Activated CD4-positive, alpha-beta T cell treated with anti-CD3 and anti-CD28 coated beads for 1 hour (primary cell): ENCODE measurements around the gene NAALADL2.
"Not testable (repeated sequence)": the region's sequence is repeated elsewhere in the genome, so short reads cannot be mapped to it uniquely, and the experiment has no call there.

ENCODE experiments used
- DNase-seq: peaks from one replicate; pipeline ENCODE4 v3.0.0-alpha.2; 2020

NAALADL2 gene

DNA sequence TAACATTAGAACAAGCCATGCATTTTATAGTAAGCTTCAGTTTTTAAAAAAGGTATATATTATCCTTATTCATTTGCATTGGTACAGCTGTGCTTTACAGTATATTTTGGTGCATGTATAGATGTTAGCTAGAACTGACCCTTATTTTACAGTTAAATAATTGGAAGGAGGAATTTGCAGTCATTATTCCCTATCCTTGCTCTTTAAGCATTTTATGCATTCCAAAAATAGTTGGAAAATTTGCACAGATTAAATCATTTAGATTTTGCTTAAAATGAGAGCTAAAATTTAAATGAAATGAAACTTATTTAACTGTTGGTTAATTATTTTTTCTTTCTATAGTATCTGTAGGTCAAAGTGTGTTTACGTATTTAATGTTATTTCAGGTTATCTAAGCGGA lies 667.1 kb downstream of the NAALADL2 start:
- no peak for DNase-seq

GRCh38 chr3:175526609-175527280 lies 667.6 kb downstream of the NAALADL2 start:
- DNase-seq: no peak

- DNase-seq: not testable (repeated sequence)
These were observed 669.6 kb downstream of the NAALADL2 start for GRCh38 chr3:175528693-175529092.

DNA sequence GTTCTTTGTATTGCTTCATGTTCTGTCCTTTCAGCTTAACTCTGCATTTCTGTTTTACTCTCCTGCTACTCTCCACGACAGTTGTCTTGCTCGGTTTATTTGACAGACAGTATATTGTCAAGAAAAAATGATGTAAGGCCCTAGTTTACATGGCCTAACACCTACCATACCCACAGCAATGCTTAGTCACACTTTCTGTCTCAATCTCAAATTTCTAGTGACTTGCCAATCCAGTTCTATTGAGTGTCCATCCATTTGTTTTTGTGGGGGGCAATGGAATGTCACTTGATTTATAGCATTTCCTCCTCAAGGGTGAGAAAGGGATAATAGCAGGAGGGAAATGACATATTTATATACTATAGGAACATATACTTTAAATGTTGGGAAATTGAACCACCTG lies 676.2 kb downstream of the NAALADL2 start:
- no peak for DNase-seq

- DNase-seq: no peak
These were observed 687.0 kb downstream of the NAALADL2 start for GRCh38 chr3:175546115-175546514.

GRCh38 chr3:175552929-175553328 lies 693.8 kb downstream of the NAALADL2 start:
- DNase-seq: no peak

GRCh38 chr3:175554801-175555200 lies 695.7 kb downstream of the NAALADL2 start:
- DNase-seq: no peak

DNA sequence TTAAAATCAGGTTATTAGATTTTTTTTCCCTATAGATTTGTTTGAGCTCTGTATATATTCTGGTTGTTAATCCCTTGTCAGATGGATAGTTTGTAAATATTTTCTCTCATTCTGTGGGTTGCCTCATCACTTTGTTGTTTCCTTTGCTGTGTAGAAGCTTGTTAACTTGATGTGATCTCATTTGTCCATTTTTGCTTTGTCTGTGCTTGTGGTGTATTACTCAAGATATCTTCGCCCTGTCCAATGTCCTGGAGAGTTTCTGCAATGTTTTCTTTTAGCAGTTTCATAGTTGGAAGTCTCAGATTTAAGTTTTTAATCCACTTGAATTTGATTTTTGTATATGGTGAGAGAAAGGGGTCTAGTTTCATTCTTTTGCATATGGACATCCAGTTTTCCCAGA lies 699.1 kb downstream of the NAALADL2 start:
- DNase-seq: no peak

DNA sequence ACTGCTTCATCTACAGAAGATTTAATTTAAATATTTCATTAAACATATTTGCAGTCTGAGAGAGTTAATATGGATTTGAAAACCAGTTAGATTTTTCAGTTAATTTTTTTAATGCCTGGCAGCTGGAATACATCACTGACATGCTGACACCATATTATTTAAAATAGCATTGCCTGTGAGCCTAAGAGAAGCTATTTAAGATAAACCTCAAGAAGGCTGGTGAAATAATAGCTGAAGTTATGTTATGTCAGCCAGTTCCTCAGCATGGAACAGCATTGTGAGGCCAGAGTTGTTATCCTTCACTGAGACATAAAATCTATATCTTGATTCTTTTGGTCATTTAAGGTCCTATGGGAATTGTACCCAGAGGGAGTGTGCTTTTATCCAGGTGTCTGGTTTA lies 705.2 kb downstream of the NAALADL2 start:
- DNase-seq: no peak

DNA sequence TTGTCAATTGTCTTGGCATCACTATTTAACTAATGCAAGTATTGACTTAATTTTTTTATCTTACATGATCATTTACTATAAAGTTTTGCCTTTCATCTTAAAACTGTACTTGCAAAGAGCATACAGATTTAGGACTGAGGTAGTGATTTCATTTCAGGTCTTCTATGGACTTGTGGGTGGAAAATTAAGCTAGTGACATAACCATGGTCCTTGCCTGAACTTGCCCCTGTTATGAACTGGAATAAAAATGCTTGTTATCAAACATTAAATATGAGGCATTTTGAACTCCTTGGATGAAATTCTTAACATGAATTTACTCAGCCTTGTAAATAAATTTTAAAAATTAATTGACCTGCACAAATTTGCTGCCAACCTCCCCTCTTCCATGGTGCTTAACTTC lies 712.0 kb downstream of the NAALADL2 start:
- DNase-seq: no peak

- no peak for DNase-seq
These were observed 714.1 kb downstream of the NAALADL2 start for GRCh38 chr3:175573226-175573625.

GRCh38 chr3:175580318-175580717 lies 721.2 kb downstream of the NAALADL2 start:
- no peak for DNase-seq

GRCh38 chr3:175585898-175586297 lies 726.8 kb downstream of the NAALADL2 start:
- no peak for DNase-seq

- DNase-seq: no peak
These were observed 731.6 kb downstream of the NAALADL2 start for GRCh38 chr3:175590745-175591144.

DNA sequence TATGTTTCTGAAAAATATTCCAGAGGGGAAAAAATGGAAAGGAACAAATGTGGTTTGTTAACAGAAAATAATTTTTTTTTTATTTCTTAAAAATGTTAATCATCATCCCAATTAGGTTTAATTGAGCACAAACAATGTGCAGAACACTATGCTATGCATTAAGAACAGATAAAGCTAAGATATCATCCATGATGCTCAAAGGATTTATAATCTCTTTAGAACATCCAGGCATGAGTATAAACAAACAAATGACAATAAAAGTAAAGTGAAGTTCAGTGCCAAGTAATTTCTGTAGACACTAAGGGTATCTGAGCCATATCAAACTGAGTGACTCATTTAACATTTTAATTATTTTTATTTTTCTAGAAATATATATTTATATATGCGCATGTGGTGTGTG lies 732.2 kb downstream of the NAALADL2 start:
- DNase-seq: no peak

DNA sequence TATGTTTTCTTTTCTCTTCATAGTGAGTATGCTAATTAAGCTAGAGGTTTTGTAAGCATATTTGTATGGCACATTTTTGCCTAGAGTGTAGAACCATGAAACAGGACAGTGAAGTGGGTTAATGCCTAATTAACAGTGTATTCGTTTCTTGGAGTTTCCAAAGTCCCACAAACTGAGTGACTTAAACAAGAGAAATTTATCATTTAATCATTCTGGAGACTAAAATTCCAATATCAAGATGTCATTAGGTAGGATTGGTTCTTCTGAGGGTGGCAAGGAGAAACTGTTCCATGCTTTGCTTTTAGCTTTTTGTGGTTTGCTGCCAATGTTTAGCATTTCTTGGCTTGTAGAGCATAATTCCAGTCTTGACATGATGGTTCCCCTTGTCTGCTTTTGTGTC lies 734.2 kb downstream of the NAALADL2 start:
- DNase-seq: no peak

DNA sequence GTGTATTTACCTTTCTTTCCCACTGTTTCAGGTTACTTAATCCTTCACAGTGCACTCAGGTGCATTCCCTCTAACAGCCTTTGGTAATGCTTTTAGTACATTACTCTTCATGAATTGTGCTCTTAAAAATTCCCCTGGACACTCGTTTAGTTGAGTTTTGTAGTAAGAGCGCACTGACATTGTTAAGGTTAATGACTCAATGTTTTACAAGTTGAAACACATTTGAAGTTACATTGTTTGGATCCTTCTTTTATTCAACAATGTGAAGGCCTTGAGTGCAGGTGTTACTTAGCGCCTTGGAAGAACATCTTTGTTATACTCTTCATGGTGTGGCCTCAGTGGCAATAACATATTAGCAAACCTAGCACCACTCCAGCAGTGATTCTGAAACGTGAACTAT lies 739.6 kb downstream of the NAALADL2 start:
- DNase-seq: no peak

- no peak for DNase-seq
These were observed 742.4 kb downstream of the NAALADL2 start for GRCh38 chr3:175601521-175601920.

DNA sequence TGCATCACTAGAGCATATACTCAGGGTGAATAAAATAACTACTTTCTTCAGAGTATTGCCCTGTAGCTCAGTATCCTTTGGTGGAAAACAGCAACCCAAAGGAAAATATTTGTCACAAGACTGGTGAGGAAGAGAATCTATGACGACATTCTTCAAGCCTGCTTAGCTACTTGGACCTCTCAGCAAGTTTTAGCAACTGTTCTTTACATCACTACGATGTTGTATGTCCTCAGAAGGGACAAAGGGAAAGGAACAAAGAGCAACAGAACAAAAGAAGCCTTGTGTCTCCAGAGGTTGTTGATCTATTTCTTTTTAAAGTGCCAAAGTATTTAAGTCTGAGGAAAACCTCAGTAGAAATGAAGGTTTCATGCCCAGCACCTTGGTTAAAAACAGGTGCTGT lies 746.7 kb downstream of the NAALADL2 start:
- no peak for DNase-seq

- DNase-seq: no peak
These were observed 747.6 kb downstream of the NAALADL2 start for GRCh38 chr3:175606650-175607318.

- DNase-seq: no peak
These were observed 749.2 kb downstream of the NAALADL2 start for GRCh38 chr3:175608356-175608755.

DNA sequence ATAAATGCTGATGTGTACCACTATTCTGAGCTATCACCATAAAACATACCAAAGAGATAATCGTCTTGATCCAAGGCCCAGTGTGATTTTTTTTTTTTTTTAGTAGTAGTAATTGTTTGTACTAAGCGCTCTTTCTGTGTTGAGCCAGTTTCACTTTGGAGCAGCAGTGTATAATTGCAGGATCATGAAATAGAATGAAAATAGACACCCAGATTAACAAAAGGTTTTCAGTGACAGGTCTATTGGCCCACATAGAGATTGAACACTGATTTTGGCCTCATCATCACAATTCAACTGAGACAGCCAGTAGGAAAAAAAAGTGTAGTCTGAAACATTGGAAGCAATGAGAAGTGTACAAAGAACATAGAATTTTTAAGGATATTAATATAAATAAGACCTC lies 749.8 kb downstream of the NAALADL2 start:
- no peak for DNase-seq

- no peak for DNase-seq
These were observed 753.5 kb downstream of the NAALADL2 start for GRCh38 chr3:175612487-175613196.

- not testable (repeated sequence) for DNase-seq
These were observed 755.0 kb downstream of the NAALADL2 start for GRCh38 chr3:175614107-175614506.
